ENCODE measurements around the gene SOSTDC1.
"Not testable (repeated sequence)": the region's sequence is repeated elsewhere in the genome, so short reads cannot be mapped to it uniquely, and the experiment has no call there.

The SOSTDC1 gene, protein sequence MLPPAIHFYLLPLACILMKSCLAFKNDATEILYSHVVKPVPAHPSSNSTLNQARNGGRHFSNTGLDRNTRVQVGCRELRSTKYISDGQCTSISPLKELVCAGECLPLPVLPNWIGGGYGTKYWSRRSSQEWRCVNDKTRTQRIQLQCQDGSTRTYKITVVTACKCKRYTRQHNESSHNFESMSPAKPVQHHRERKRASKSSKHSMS

DNA sequence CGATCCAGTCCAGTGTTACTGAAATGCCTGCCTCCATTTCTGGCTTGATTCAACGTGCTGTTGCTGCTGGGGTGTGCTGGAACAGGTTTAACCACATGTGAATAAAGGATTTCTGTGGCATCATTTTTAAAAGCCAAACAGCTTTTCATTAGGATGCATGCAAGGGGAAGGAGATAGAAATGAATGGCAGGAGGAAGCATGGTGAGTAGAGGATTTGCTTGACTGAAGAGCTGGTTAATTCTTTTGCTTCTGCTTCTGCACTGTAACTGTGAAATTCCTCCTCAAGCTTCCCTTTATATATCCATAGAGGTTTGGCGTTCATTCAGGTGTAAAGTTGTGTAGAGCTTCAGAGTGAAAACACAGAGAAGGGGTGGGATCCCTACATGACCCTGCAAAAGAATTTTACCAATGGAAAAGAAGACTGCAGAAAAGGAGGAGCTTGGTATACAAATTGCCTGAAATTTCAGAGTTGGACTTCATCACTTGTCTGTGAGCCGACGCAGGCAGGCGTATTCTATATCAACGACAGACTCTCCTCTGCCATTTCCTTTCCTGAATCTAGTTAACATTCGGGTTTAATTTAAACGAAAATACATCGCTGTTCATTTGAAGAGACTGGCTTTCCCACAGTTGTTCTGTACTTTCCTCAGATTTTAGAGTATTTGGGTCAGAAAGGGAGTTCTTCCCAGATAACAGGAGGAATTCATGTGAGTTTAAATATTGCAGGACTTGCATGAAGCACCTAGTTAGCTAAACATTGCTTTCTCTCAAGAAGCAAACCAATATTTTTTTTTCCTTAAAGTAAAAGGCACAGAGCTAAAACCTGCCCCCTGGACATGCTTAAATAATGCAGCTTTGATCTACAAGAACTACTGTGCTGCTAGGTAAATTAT lies at the start of gene SOSTDC1:
TSS of gene SOSTDC1 (minus strand) at position 270 of the 893 bp plus-strand sequence. CDS start at position 200, 70 bp downstream.
- H3K4me1 ChIP-seq (ENCODE audit: insufficient read depth, low read length) = peaks cover 15% of the 10 kb centered on the region; the same call in 1 of the 2 replicates
- H3K9me3 ChIP-seq (ENCODE audit: control insufficient read depth, insufficient read depth, low read length) = no peaks in the 10 kb centered on the region
- H3K36me3 ChIP-seq (ENCODE audit: insufficient read depth, low read length) = no peaks in the 10 kb centered on the region
- peak within 1 kb of the TSS; percentile 28; the same call in 1 of the 2 replicates for H3K9ac ChIP-seq (ENCODE audit: low read depth, low read length)

DNA sequence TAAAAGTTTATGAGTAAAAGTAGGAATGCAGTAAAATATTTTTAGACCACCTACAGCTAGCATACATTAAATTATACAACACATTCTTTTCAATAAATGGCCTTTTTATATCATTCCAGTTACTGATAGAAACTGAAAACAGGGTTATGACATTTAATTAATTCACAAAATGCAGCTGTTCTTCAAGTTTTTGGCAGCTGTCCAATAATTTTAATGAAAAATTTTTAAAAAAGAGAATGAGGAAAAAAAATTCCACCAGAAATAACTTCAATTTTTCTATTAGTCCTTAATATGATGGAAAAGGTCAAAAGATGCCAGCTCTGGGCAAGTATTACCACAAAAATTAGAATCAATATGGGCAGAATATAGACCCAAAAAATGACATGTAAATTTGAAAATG lies 49.2 kb upstream of the SOSTDC1 start:
- Histone ChIP-seq H3K9me3 (ENCODE audit: control insufficient read depth, insufficient read depth, low read length) (no peaks in the 10 kb centered on the region), H3K9ac (ENCODE audit: low read depth, low read length) (no peak overlapping the region), H3K36me3 (ENCODE audit: insufficient read depth, low read length) (no peaks in the 10 kb centered on the region), H3K4me1 (ENCODE audit: insufficient read depth, low read length) (0 out of 2 replicates have a peak, but pooled peaks cover 6% of the 10 kb centered on the region)

DNA sequence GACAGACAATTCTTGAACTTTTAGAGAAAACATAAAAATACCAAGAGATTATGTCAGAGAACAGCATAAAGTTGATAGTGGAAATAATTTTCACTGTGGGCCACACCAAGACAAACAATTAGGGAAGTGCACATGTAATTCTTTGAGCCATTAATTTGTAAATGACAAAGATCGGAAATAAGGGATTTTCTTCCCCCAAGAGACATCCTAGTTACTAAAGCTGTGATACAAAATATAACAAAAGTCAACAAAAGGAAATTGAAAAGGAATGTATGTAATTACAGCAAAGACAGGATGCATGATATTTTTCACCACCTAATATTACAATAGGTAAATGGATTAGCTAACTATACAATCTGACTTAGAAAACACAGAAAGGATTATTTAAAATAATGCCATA lies 48.7 kb upstream of the SOSTDC1 start:
- H3K9ac ChIP-seq (ENCODE audit: low read depth, low read length) = no peak overlapping the region
- no peaks in the 10 kb centered on the region for H3K36me3 ChIP-seq (ENCODE audit: insufficient read depth, low read length)
- H3K4me1 ChIP-seq (ENCODE audit: insufficient read depth, low read length) = 0 out of 2 replicates have a peak, but pooled peaks cover 6% of the 10 kb centered on the region
- no peaks in the 10 kb centered on the region for H3K9me3 ChIP-seq (ENCODE audit: control insufficient read depth, insufficient read depth, low read length)

DNA sequence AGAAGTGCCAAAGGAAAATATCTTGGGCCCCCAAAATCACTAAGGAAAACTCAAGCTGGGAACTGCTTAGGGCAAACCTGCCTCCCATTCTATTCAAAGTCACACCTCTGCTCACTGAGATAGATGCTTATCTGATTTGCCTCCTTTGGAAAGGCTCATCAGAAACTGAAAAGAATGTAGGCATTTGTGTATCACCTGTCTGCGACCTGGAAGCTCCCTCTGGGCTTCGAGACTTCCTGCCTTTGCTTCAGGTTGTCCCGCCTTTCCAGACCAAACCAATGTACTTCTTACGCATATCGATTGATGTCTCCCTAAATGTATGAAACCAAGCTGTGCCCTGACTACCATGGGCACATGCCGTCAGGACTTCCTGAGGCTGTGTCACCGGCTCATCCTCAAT lies 46.6 kb upstream of the SOSTDC1 start:
- H3K36me3 ChIP-seq (ENCODE audit: insufficient read depth, low read length) = no peaks in the 10 kb centered on the region
- no peak overlapping the region for H3K9ac ChIP-seq (ENCODE audit: low read depth, low read length)
- no peaks in the 10 kb centered on the region for H3K9me3 ChIP-seq (ENCODE audit: control insufficient read depth, insufficient read depth, low read length)
- 0 out of 2 replicates have a peak, but pooled peaks cover 6% of the 10 kb centered on the region for H3K4me1 ChIP-seq (ENCODE audit: insufficient read depth, low read length)

DNA sequence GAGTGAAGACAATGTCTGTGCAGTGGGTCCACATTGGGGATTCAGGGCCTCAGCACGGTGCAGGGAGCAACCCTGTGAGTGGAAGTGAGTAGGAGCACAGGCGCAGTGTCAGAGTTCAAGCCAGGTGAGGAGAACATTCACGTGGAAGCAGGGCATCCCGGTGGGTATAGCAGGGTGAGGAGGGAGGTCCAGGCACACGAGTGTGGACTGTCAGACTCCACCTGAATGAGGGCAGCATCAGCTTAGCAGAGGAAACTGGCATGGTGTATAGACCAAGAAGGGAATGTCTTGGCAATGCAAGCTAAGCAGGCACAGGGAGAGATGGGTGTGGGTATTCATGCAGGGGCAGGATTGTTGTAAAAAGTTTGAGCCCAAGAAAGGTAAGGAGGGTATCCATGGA lies 45.8 kb upstream of the SOSTDC1 start:
- Histone ChIP-seq H3K9me3 (ENCODE audit: control insufficient read depth, insufficient read depth, low read length) (no peaks in the 10 kb centered on the region), H3K4me1 (ENCODE audit: insufficient read depth, low read length) (0 out of 2 replicates have a peak, but pooled peaks cover 6% of the 10 kb centered on the region), H3K9ac (ENCODE audit: low read depth, low read length) (no peak overlapping the region), H3K36me3 (ENCODE audit: insufficient read depth, low read length) (no peaks in the 10 kb centered on the region)

DNA sequence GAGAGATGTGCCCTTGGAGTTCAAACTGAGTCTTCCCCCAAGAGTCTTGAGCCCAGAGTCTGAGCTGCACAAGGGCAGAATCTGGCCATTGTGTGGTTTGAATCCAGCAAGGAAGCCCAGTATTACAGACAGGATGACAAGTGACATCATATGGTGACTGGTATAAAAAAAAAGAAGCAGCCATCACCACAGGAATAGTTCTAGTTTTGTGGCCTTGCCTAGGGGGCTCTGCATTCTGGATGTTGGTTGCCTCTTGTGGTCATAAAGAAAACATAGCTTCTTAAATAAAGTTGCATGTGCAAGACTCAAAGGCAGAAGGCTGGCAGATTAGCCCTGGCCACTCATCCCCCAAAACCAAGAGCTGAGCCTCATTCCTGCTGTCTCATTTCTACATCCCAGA lies 44.3 kb upstream of the SOSTDC1 start:
- Histone ChIP-seq H3K9me3 (ENCODE audit: control insufficient read depth, insufficient read depth, low read length) (no peaks in the 10 kb centered on the region), H3K36me3 (ENCODE audit: insufficient read depth, low read length) (no peaks in the 10 kb centered on the region), H3K9ac (ENCODE audit: low read depth, low read length) (no peak overlapping the region), H3K4me1 (ENCODE audit: insufficient read depth, low read length) (0 out of 2 replicates have a peak, but pooled peaks cover 6% of the 10 kb centered on the region)

DNA sequence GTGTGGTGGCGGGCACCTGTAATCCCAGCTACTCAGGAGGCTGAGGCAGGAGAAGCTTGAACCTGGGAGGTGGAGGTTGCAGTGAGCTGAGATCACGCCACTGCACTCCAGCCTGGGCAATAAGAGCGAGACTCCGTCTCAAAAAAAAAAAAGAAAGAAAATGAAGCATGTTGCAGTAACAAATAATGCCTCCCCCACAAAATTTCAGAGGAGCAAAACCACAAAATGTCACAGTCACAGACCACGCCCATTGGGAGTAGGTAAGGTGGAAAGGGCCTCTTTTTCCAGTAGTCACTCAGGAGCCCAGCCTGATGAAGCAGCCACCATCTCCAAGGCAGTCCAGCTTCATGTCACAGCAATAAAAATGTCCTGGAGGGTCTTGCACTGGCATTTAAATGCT lies 40.9 kb upstream of the SOSTDC1 start:
- H3K4me1 ChIP-seq (ENCODE audit: insufficient read depth, low read length); H3K36me3 ChIP-seq (ENCODE audit: insufficient read depth, low read length); H3K9ac ChIP-seq (ENCODE audit: low read depth, low read length); H3K9me3 ChIP-seq (ENCODE audit: control insufficient read depth, insufficient read depth, low read length): not testable (repeated sequence)

DNA sequence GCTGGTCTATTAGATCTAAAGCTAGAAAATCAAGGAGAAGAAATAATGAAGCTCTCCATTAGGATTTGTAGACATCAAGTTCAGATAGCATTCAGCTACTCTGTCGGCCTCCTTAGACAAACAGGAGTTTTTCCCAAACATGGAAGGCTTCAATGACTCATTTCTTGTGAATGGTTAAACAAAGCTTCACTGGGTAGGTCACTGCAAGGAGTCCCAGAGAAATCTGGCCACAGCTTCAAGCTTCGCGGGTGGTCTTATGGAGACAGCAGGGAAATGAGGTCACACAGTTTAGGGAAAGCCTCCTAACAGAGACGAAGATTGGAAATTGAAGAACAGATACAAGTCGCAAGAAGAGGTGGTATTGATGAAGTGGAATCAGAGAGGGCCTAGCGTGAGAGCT lies 38.5 kb upstream of the SOSTDC1 start:
- Histone ChIP-seq H3K4me1 (ENCODE audit: insufficient read depth, low read length) (peaks cover 6% of the 10 kb centered on the region; the same call in 1 of the 2 replicates), H3K9me3 (ENCODE audit: control insufficient read depth, insufficient read depth, low read length) (no peaks in the 10 kb centered on the region; the same call in 1 of the 2 replicates), H3K36me3 (ENCODE audit: insufficient read depth, low read length) (no peaks in the 10 kb centered on the region), H3K9ac (ENCODE audit: low read depth, low read length) (no peak overlapping the region)

DNA sequence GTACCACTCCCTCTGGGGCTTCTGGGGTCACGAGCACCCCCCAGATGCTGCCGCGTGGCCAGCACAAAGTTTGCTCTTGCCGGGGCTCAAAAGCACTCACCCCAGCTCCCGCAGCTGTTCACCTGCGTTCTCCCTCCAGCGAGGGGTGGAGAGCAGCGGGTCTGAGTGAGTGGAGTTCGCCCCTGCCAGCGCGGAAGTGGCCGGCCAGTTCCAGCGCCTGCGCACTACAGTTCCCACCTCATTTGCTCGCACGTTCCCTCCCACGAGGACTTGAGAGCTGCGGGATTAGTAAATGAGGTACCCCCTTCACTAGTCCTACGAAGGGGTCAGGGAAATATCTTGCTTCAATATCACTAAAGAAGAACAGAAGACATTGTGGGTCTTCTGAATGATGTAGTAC lies 36.8 kb upstream of the SOSTDC1 start:
- Histone ChIP-seq H3K9me3 (ENCODE audit: control insufficient read depth, insufficient read depth, low read length) (no peaks in the 10 kb centered on the region; the same call in 1 of the 2 replicates), H3K36me3 (ENCODE audit: insufficient read depth, low read length) (no peaks in the 10 kb centered on the region), H3K9ac (ENCODE audit: low read depth, low read length) (no peak overlapping the region), H3K4me1 (ENCODE audit: insufficient read depth, low read length) (peaks cover 6% of the 10 kb centered on the region; the same call in 1 of the 2 replicates)

DNA sequence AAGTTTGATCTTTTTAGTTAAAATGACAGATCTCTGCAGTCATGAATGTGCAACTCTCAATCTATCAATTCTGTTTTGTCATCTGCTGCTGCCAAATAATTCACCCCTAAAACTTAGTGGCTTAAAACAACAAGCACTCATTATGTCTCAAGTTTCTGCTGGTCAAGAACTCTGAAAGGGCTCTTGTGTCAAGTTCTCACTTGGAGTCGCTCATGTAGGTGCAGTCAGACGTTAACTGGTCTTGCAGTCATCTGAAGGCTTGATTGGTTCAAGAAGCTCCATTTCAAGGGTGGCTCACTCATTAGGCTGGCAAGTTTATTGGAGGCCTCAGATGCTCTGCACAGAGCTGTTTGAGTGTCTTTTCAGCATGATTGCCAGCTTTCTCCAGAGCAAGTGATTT lies 32.6 kb upstream of the SOSTDC1 start:
- Histone ChIP-seq H3K9ac (ENCODE audit: low read depth, low read length) (no peak overlapping the region), H3K4me1 (ENCODE audit: insufficient read depth, low read length) (no peaks in the 10 kb centered on the region), H3K9me3 (ENCODE audit: control insufficient read depth, insufficient read depth, low read length) (no peaks in the 10 kb centered on the region; the same call in 1 of the 2 replicates), H3K36me3 (ENCODE audit: insufficient read depth, low read length) (no peaks in the 10 kb centered on the region)

DNA sequence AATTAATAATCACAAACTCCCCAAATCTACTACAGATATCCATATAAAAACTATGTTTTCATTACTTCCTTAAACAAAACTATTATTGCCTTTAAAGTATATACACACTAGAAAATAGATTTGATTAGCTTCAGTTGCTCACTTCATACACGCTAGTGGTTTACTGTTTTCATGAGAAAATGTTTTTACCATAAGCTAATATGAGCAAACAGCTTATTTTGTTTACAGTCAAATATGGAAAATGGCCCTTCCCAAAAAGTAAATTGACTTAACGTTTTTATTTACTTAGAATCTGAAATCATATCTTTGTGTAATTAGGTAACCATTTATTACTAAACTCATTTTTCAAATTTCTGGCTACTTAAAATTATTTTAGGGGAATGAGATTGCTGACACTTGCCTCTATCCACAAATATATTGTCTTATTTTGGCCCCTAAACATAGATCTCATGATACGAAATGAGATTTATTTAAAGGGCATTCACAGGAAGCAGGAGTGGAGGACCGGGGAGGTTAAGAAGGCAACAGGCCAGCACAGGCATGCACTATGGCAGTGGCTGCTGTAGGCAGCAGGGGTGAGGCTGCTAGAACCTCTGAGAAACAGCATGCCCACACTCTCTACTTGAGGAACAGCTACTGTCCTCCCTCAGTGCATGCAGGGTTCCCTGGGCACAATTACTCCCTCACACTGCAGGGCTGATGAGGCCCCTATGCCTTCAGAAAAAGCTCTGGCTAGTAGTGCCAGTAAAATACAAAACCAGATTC lies 29.6 kb upstream of the SOSTDC1 start:
- Histone ChIP-seq H3K4me1 (ENCODE audit: insufficient read depth, low read length) (no peaks in the 10 kb centered on the region), H3K9ac (ENCODE audit: low read depth, low read length) (no peak overlapping the region), H3K9me3 (ENCODE audit: control insufficient read depth, insufficient read depth, low read length) (no peaks in the 10 kb centered on the region), H3K36me3 (ENCODE audit: insufficient read depth, low read length) (no peaks in the 10 kb centered on the region)

DNA sequence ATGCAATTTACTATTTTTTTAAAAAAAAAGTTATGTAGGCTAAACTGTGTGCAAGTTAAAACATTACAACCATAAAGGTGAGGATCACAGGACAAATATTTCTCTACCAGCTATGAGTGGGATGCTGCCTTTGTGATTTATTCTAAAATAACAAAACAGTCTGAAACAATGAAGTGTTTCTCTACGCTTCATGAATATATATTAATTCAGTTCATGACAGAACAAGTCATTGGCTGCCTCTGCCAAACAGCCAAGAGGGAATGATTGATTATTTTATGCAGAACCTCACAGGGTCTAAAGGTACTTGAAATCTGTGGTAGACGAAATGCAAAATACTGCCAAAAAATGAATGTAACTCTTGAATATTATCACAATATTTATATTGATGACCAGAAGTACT lies 29.0 kb upstream of the SOSTDC1 start:
- no peaks in the 10 kb centered on the region for H3K36me3 ChIP-seq (ENCODE audit: insufficient read depth, low read length)
- no peaks in the 10 kb centered on the region for H3K4me1 ChIP-seq (ENCODE audit: insufficient read depth, low read length)
- no peaks in the 10 kb centered on the region for H3K9me3 ChIP-seq (ENCODE audit: control insufficient read depth, insufficient read depth, low read length)
- H3K9ac ChIP-seq (ENCODE audit: low read depth, low read length) = no peak overlapping the region

DNA sequence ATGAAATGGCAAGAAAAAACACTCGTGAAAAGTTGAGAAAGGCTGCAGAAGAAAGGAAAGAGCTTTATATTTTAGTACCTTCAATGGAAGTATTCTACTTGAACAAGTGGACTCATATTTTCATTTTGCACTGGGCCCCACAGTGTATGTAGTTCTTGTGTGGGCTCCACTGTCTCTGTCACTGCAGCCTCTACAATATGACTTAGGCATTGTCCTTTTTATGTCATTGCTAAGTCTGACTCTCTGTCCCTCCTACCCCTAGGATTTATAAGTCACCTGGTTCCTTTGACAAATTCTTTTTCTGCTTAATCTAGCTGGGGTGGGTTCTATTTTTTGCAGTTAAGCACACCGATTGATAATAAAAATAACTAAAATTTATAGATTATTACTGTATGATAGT lies 27.7 kb upstream of the SOSTDC1 start:
- no peak overlapping the region for H3K9ac ChIP-seq (ENCODE audit: low read depth, low read length)
- no peaks in the 10 kb centered on the region for H3K9me3 ChIP-seq (ENCODE audit: control insufficient read depth, insufficient read depth, low read length)
- no peaks in the 10 kb centered on the region for H3K36me3 ChIP-seq (ENCODE audit: insufficient read depth, low read length)
- no peaks in the 10 kb centered on the region for H3K4me1 ChIP-seq (ENCODE audit: insufficient read depth, low read length)

DNA sequence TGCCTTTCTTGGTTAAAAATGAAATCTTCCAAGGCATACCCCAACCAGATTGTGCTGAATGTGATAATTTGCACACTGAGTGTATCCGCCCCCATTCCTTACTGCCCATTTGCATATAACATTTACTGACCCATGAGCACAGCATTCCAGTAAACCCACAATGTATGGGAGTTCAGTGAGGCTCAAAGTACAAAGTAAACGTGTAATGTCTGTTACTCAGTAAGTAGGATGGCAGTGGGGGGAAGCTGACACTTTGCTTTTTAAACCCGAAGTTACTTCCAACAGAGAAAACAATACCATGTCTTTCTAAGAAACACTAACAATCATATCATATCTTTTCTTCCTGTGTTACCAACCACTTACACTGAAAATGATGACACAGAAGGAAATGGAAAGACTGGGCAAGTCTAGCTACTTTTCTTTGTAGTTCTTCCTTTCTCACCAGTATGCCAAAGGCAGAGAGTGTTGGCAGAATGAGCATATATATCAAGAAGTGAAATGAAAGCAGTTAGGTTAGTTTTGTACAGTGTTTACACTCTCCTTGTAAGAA lies 27.1 kb upstream of the SOSTDC1 start:
- Histone ChIP-seq H3K4me1 (ENCODE audit: insufficient read depth, low read length) (no peaks in the 10 kb centered on the region), H3K9ac (ENCODE audit: low read depth, low read length) (no peak overlapping the region), H3K9me3 (ENCODE audit: control insufficient read depth, insufficient read depth, low read length) (no peaks in the 10 kb centered on the region), H3K36me3 (ENCODE audit: insufficient read depth, low read length) (no peaks in the 10 kb centered on the region)

Measured in ES-I3 (cell line).